Measurements from ENCODE around the gene HYOU1. TPM values are rescaled to one million over a fixed set of nuclear protein-coding genes. Genes with fewer than 3 reads are reported as not detected.
A peak's percentile ranks its signal among the peaks of the same experiment; 100 is the strongest.

The HYOU1 gene
- total RNA-seq, 4 donors from 2014 or later: 18.4 to 29.2 (median 21.9) TPM

DNA sequence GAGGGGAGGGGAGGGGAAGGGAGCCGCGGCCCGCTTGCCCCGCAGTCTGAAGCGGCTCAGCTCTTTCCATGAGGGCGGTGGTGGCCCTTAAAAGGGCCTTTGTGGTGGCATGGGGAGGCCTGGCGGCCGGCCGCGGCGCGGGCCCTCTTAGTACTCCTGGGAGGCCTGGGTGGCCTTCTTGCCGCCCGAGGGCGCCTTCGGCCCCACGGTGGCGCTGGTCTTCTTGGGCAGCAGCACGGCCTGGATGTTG is 37.7 kb upstream of the HYOU1 start:
- Histone ChIP-seq H3K4me3 (peak overlapping the region; percentile 69 to 99 (median 88)), H3K36me3 (peaks cover 0 to 36% of the 10 kb centered on the region in 2 donors), H3K27me3 (no peaks in the 10 kb centered on the region), H3K27ac (peak overlapping the region; percentile 91 to 98 (median 94)), H3K9me3 (no peaks in the 10 kb centered on the region), H3K4me1 (peaks cover 13 to 21% of the 10 kb centered on the region in 2 donors)
- ATAC-seq (peak; percentile 79 to 82), DNase-seq (peak; percentile 77 to 90)
- intact Hi-C loops (cut with DNase I; ENCODE audit: low total_unique reads) (loop anchor here (1.0 to 2.0 kb wide), 5 partner anchors 27 to 166 kb away; partner anchors contain the start of genes HYOU1 and VPS11), in situ Hi-C loops (cut with MboI; ENCODE audit: low sequenced_read_pairs in 4 of 4) (loop anchor here in 1 of 4 donors (5.0 kb wide), 1 partner anchor 108 kb away; no protein-coding TSS in a partner anchor)
- no peak for TF ChIP-seq POLR2A (IDR thresholded peaks at IDR 0.05)
- TF ChIP-seq, protein P1, sequence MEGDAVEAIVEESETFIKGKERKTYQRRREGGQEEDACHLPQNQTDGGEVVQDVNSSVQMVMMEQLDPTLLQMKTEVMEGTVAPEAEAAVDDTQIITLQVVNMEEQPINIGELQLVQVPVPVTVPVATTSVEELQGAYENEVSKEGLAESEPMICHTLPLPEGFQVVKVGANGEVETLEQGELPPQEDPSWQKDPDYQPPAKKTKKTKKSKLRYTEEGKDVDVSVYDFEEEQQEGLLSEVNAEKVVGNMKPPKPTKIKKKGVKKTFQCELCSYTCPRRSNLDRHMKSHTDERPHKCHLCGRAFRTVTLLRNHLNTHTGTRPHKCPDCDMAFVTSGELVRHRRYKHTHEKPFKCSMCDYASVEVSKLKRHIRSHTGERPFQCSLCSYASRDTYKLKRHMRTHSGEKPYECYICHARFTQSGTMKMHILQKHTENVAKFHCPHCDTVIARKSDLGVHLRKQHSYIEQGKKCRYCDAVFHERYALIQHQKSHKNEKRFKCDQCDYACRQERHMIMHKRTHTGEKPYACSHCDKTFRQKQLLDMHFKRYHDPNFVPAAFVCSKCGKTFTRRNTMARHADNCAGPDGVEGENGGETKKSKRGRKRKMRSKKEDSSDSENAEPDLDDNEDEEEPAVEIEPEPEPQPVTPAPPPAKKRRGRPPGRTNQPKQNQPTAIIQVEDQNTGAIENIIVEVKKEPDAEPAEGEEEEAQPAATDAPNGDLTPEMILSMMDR (IDR thresholded peaks at IDR 0.05 in 4 of 5, conservative IDR thresholded peaks at IDR 0.05 in 1 of 5): peak in 4 of 5 experiments; percentile 67 to 89 (median 84)

DNA sequence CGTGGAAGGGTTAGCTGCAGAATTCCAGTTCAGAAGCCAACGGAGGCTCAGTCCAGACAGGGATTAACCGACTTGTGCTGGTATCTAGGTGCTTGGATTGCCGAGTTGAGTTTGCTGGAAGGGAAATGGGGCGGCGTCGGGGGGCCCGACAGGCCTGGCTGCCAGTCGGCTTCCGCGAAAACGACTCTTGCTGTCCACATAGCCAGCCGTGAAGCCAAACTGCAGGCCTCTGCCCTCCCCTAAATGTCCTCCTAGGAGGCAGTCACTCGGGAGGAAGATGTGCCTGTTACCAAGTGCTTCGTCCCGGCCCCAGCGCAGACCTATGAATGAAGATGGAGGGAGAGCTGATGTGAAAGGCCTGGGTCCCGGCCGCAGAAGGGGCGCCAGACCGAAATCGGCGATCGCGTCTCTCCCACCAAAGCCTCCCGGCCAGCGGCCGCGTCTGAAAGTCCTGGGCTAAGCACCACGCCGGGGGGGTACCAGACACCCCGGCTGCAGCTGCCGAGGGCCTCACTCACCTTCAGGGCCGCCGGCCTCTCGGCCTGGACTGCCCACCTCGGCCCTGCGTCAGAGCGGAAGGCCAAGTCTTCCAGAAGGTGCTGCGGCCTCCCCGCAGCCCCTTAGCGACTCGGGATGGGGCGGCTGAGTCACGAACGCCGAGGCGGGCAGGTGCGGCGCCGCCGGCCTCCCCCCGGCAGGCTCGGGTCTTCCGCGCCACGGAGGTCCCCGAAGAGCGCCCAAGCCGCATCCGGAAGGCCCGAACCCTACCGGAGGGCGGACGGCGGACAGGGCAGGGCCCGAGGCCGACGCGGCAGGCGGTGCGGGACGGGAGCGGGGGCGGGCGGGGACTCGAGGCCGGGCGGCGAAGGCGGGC is 37.2 kb upstream of the HYOU1 start:
- in situ Hi-C loops (cut with MboI; ENCODE audit: low sequenced_read_pairs in 4 of 4) (no loop called here), intact Hi-C loops (cut with DNase I; ENCODE audit: low total_unique reads) (loop anchor here (2.0 kb wide), 2 partner anchors 37 to 165 kb away; partner anchors contain the start of gene HYOU1)
- Histone ChIP-seq H3K4me1 (peaks cover 13 to 21% of the 10 kb centered on the region in 2 donors), H3K4me3 (peak overlapping the region; percentile 69 to 99 (median 88)), H3K36me3 (peaks cover 0 to 36% of the 10 kb centered on the region in 2 donors), H3K27ac (peak overlapping the region; percentile 91 to 98 (median 94)), H3K9me3 (no peaks in the 10 kb centered on the region), H3K27me3 (no peaks in the 10 kb centered on the region)
- DNase-seq: no peak
- no peak for TF ChIP-seq POLR2A (IDR thresholded peaks at IDR 0.05)
- TF ChIP-seq, protein P1 (IDR thresholded peaks at IDR 0.05 in 4 of 5, conservative IDR thresholded peaks at IDR 0.05 in 1 of 5): no peak
- ATAC-seq: peak; percentile 20 to 22

DNA sequence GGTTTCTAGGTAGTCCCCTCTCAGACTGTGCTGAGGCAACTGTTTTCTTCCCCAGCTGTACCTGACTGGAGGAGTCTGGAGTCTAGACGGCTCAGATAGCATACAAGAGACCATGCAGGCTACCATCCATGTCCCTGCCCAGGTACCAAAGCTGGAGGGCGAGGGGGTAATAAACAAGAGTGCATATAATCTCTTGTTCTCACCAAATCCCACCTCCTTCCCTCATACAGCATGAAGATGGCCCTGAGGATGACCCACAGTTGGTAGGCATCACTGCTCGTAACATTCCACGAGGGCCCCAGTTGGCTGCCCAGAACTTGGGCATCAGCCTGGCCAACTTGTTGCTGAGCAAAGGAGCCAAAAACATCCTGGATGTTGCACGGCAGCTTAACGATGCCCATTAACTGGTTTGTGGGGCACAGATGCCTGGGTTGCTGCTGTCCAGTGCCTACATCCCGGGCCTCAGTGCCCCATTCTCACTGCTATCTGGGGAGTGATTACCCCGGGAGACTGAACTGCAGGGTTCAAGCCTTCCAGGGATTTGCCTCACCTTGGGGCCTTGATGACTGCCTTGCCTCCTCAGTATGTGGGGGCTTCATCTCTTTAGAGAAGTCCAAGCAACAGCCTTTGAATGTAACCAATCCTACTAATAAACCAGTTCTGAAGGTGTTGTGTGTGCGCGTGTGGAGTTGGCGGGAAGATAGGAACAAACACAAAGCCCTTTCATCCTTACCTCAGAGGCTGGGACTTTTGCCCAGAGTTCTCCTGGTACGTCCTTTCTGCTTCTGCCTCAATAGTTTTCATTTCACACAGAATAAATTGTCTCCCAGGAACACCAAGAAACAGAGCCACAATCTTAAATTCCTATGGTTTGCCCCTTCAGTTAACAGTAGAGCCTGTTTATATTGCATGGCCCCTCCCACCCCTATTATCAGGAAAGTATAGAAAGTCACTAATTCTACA is 36.2 kb upstream of the HYOU1 start:
- H3K9me3 ChIP-seq: no peaks in the 10 kb centered on the region
- peak overlapping the region; percentile 69 to 99 (median 88) for H3K4me3 ChIP-seq
- H3K27me3 ChIP-seq: no peaks in the 10 kb centered on the region
- DNase-seq (no peak), ATAC-seq (no peak)
- in situ Hi-C loops (cut with MboI; ENCODE audit: low sequenced_read_pairs in 4 of 4) (no loop called here), intact Hi-C loops (cut with DNase I; ENCODE audit: low total_unique reads) (no loop called here)
- peak overlapping the region; percentile 91 to 98 (median 94) for H3K27ac ChIP-seq
- TF ChIP-seq POLR2A (IDR thresholded peaks at IDR 0.05): no peak
- TF ChIP-seq, protein P1 (IDR thresholded peaks at IDR 0.05 in 4 of 5, conservative IDR thresholded peaks at IDR 0.05 in 1 of 5): no peak
- H3K36me3 ChIP-seq: peaks cover 0 to 26% of the 10 kb centered on the region in 2 donors
- H3K4me1 ChIP-seq: peaks cover 13 to 21% of the 10 kb centered on the region in 2 donors

DNA sequence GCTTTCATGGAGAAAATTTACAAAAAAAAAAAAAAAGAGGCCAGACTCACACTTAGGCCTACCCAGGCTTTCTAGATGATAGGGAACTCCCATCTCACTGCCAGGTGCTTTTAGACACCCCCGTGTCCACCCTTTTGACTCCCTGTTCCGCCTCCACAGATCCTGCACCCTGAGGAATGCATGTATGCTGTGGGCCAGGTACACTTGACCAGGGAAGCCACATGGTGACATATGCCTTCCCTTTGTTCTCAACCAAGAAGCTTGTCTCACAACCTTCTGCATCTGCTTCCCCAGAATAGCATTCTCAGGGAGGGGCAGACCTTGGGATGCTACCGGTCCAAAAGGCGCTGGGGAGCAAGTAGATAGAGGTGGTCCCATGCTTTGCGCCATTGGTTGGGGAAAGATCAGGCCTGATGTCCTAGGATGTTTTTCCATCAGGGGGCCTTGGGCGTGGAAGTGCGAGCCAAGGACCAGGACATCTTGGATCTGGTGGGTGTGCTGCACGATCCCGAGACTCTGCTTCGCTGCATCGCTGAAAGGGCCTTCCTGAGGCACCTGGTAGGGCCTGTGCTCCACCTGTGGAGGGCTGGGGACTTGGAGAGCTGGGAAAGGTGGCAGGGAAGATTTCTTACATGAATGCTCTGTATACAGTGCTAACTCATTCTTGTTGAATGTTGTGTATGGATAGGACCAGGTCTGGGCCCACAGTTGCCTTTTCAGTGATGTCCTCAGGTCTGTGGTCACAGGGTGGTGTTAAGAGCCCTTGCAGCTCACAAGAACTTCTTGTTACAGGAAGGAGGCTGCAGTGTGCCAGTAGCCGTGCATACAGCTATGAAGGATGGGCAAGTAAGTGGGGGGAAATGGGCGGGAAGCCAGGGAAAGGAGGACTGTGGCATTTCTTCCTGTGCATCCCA is 35.2 kb upstream of the HYOU1 start:
- no peak overlapping the region for H3K27ac ChIP-seq
- ATAC-seq (no peak), DNase-seq (no peak)
- no peaks in the 10 kb centered on the region for H3K9me3 ChIP-seq
- TF ChIP-seq, protein P1 (IDR thresholded peaks at IDR 0.05 in 4 of 5, conservative IDR thresholded peaks at IDR 0.05 in 1 of 5): no peak
- no peak for TF ChIP-seq POLR2A (IDR thresholded peaks at IDR 0.05)
- intact Hi-C loops (cut with DNase I; ENCODE audit: low total_unique reads): no loop called here
- H3K27me3 ChIP-seq: no peaks in the 10 kb centered on the region
- H3K4me3 ChIP-seq: no peak overlapping the region
- H3K36me3 ChIP-seq: peaks cover 0 to 17% of the 10 kb centered on the region in 2 donors
- in situ Hi-C loops (cut with MboI; ENCODE audit: low sequenced_read_pairs in 4 of 4): no loop called here
- peaks cover 13 to 21% of the 10 kb centered on the region in 2 donors for H3K4me1 ChIP-seq
